ENCODE measurements around the gene ARL3.

- TF ChIP-seq, protein P1, sequence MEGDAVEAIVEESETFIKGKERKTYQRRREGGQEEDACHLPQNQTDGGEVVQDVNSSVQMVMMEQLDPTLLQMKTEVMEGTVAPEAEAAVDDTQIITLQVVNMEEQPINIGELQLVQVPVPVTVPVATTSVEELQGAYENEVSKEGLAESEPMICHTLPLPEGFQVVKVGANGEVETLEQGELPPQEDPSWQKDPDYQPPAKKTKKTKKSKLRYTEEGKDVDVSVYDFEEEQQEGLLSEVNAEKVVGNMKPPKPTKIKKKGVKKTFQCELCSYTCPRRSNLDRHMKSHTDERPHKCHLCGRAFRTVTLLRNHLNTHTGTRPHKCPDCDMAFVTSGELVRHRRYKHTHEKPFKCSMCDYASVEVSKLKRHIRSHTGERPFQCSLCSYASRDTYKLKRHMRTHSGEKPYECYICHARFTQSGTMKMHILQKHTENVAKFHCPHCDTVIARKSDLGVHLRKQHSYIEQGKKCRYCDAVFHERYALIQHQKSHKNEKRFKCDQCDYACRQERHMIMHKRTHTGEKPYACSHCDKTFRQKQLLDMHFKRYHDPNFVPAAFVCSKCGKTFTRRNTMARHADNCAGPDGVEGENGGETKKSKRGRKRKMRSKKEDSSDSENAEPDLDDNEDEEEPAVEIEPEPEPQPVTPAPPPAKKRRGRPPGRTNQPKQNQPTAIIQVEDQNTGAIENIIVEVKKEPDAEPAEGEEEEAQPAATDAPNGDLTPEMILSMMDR (IDR thresholded peaks at IDR 0.05), result no peak
- TF ChIP-seq POLR2A (IDR thresholded peaks at IDR 0.05), result no peak
Observed at GRCh38 chr10:102630663-102631062, 83.5 kb downstream of the ARL3 start.

Measured in gastroesophageal sphincter (tissue), 3 donors.